H1 (cell line): Measurements from ENCODE around the gene RAET1E. TPM values are rescaled to one million over a fixed set of nuclear protein-coding genes. Genes with fewer than 3 reads are reported as not detected.

Source experiments
- CTCF ChIA-PET: fragments of 300-600 bp; sonication (Branson Sonifier 250); formaldehyde crosslinking; loops from one replicate; lab custom pipeline; 2021; ENCODE audit not compliant: partially characterized antibody; lab: Charles Lee
- POLR2A ChIA-PET: fragments of 300-600 bp; sonication (Branson Sonifier 250); formaldehyde crosslinking; loops from one replicate; lab custom pipeline; 2021; ENCODE audit warnings: inconsistent platforms; ENCODE audit not compliant: partially characterized antibody; lab: Charles Lee
- DNase-seq, 2 experiments: peaks; one replicate each; pipeline versions ENCODE4 v3.0.0 to v3.0.0-alpha.2; 2010 to 2022; ENCODE audit warnings: low spot score in 2 of 2, low read depth in 1 of 2, mixed read lengths in 1 of 2
- FAIRE-seq: peaks from 2 replicates; lab custom pipeline; 2011; peaks lifted over from hg19 to GRCh38; lab: Jason Lieb, UNC
- H2AFZ ChIP-seq: 2 replicates; pipeline ENCODE4 v1.8.1; 2012; ENCODE audit warnings: low read length, inconsistent platforms
- H2AK5ac ChIP-seq: 2 replicates; pipeline ENCODE4 v1.6.1; 2013; ENCODE audit warnings: low read depth, low read length
- H2BK120ac ChIP-seq: replicated peaks from 2 replicates; pipeline ENCODE3; 2013; ENCODE audit warnings: low read depth, low read length, inconsistent platforms
- H2BK12ac ChIP-seq: 2 replicates; pipeline ENCODE4 v1.6.1; 2013; ENCODE audit warnings: low read depth, low read length
- H2BK15ac ChIP-seq: 2 replicates; pipeline ENCODE4 v1.6.1; 2013; ENCODE audit warnings: low read length
- H2BK20ac ChIP-seq: 2 replicates; pipeline ENCODE4 v1.6.1; 2013; ENCODE audit warnings: low read length
- H2BK5ac ChIP-seq: 2 replicates; pipeline ENCODE4 v1.6.1; 2013; ENCODE audit warnings: low read depth, low read length
- H3K14ac ChIP-seq: 2 replicates; pipeline ENCODE4 v1.6.1; 2013; ENCODE audit warnings: inconsistent platforms; ENCODE audit not compliant: insufficient read length
- H3K18ac ChIP-seq: 2 replicates; pipeline ENCODE4 v1.6.1; 2013; ENCODE audit warnings: low read length; ENCODE audit errors: extremely low read depth
- H3K23ac ChIP-seq: 2 replicates; pipeline ENCODE4 v1.6.1; 2013; ENCODE audit warnings: inconsistent platforms; ENCODE audit not compliant: insufficient read length
- H3K23me2 ChIP-seq: 2 replicates; pipeline ENCODE4 v1.6.1; 2013; ENCODE audit warnings: low read depth, low read length
- H3K27ac ChIP-seq: 2 replicates; pipeline ENCODE4 v1.6.1; 2011; ENCODE audit warnings: low read depth, low read length, inconsistent platforms
- H3K27me3 ChIP-seq, 4 experiments: replicated peaks in 1 of 4; 1 replicate in 1 of 4; 2 replicates in 3 of 4; pipeline versions ENCODE4 v1.6.1 to v1.8.1; 2011 to 2013; ENCODE audit warnings: low read length in 3 of 4, mild to moderate bottlenecking in 3 of 4, inconsistent platforms in 2 of 4, mixed read lengths in 2 of 4, moderate library complexity in 1 of 4; ENCODE audit not compliant: control insufficient read depth in 3 of 4, insufficient read depth in 3 of 4; ENCODE audit errors: extremely low read depth in 1 of 4
- H3K36me3 ChIP-seq, 4 experiments: 2 replicates each; pipeline versions ENCODE4 v1.6.1 to v1.8.1; 2011 to 2013; ENCODE audit warnings: mild to moderate bottlenecking in 4 of 4, low read length in 3 of 4, moderate library complexity in 2 of 4, control low read depth in 1 of 4, inconsistent platforms in 1 of 4; ENCODE audit not compliant: insufficient read depth in 4 of 4, control insufficient read depth in 2 of 4
- H3K4ac ChIP-seq: replicated peaks from 2 replicates; pipeline ENCODE3; 2013; ENCODE audit warnings: low read length, low read depth, mixed read lengths, inconsistent platforms; ENCODE audit not compliant: insufficient read length
- H3K4me1 ChIP-seq, 4 experiments: replicated peaks in 1 of 4; 1 replicate in 1 of 4; 2 replicates in 3 of 4; pipeline versions ENCODE4 v1.6.1 to v1.8.1; 2011 to 2013; ENCODE audit warnings: low read length in 3 of 4, inconsistent platforms in 2 of 4, mixed read lengths in 1 of 4; ENCODE audit not compliant: insufficient read depth in 4 of 4, control insufficient read depth in 3 of 4
- H3K4me2 ChIP-seq, 2 experiments: 2 replicates each; pipeline versions ENCODE4 v1.6.1 to v1.8.1; 2011 to 2013; ENCODE audit warnings: low read depth in 2 of 2, low read length in 2 of 2, control low read depth in 1 of 2, inconsistent platforms in 1 of 2, mild to moderate bottlenecking in 1 of 2; ENCODE audit not compliant: insufficient read depth in 1 of 2
- H3K4me3 ChIP-seq, 4 experiments: fragments of 200-600, 300-600 bp in 1 of 4; sonication (generic), shearing (Covaris generic), sonication (Bioruptor Twin) in 1 of 4; 2 replicates each; pipeline versions ENCODE4 v1.5.1 to v1.8.1; 2011 to 2016; ENCODE audit warnings: low read length in 4 of 4, low read depth in 3 of 4, control low read depth in 2 of 4, inconsistent platforms in 2 of 4, mild to moderate bottlenecking in 2 of 4, mixed read lengths in 1 of 4, moderate library complexity in 1 of 4; ENCODE audit not compliant: insufficient read depth in 2 of 4; ENCODE audit errors: extremely low read depth in 1 of 4
- H3K56ac ChIP-seq: replicated peaks from 2 replicates; pipeline ENCODE3; 2013; ENCODE audit warnings: low read depth, mild to moderate bottlenecking, mixed read lengths, low read length, inconsistent platforms; ENCODE audit not compliant: insufficient read length
- H3K79me1 ChIP-seq: 2 replicates; pipeline ENCODE4 v1.6.1; 2013; ENCODE audit warnings: low read depth, low read length, control low read depth
- H3K79me2 ChIP-seq, 2 experiments: 2 replicates each; pipeline versions ENCODE4 v1.6.1 to v1.8.1; 2012 to 2013; ENCODE audit warnings: low read length in 2 of 2, mild to moderate bottlenecking in 2 of 2, inconsistent platforms in 1 of 2; ENCODE audit not compliant: insufficient read depth in 2 of 2, control insufficient read depth in 1 of 2
- H3K9ac ChIP-seq, 4 experiments: replicated peaks in 1 of 4; 1 replicate in 1 of 4; 2 replicates in 3 of 4; pipeline versions ENCODE4 v1.6.1 to v1.8.1; 2011 to 2013; ENCODE audit warnings: low read depth in 3 of 4, low read length in 3 of 4, control low read depth in 2 of 4, mild to moderate bottlenecking in 2 of 4, moderate library complexity in 2 of 4, inconsistent platforms in 1 of 4; ENCODE audit errors: extremely low read depth in 1 of 4
- H3K9me3 ChIP-seq, 2 experiments: 2 replicates each; pipeline versions ENCODE4 v1.6.1 to v1.8.1; 2012 to 2013; ENCODE audit warnings: mild to moderate bottlenecking in 2 of 2, moderate library complexity in 2 of 2, control low read depth in 1 of 2, inconsistent platforms in 1 of 2, low read depth in 1 of 2, low read length in 1 of 2, mixed read lengths in 1 of 2; ENCODE audit not compliant: insufficient read depth in 2 of 2
- H4K20me1 ChIP-seq, 2 experiments: replicated peaks in 1 of 2; 2 replicates each; pipeline versions ENCODE3 to v1.8.1; 2011 to 2013; ENCODE audit warnings: inconsistent platforms in 2 of 2, low read length in 2 of 2, mild to moderate bottlenecking in 1 of 2; ENCODE audit not compliant: insufficient read depth in 2 of 2, control insufficient read depth in 1 of 2
- H4K5ac ChIP-seq: 2 replicates; pipeline ENCODE4 v1.6.1; 2013; ENCODE audit warnings: low read length, low read depth, mixed read lengths, inconsistent platforms; ENCODE audit not compliant: insufficient read length
- H4K8ac ChIP-seq: 2 replicates; pipeline ENCODE4 v1.8.0; 2013; ENCODE audit warnings: mild to moderate bottlenecking, moderate library complexity, low read length, inconsistent platforms; ENCODE audit not compliant: insufficient read depth; ENCODE audit errors: extremely low read depth
- H4K91ac ChIP-seq: replicated peaks from 2 replicates; pipeline ENCODE3; 2013; ENCODE audit warnings: low read length, mixed read lengths, inconsistent platforms; ENCODE audit not compliant: insufficient read length
- CHD2 ChIP-seq: IDR thresholded peaks from 2 replicates; pipeline ENCODE4 v1.6.1; 2012; ENCODE audit warnings: low read length, improper control_type of control experiment
- EGR1 ChIP-seq: IDR thresholded peaks from 2 replicates; pipeline ENCODE4 v1.6.1; 2011; ENCODE audit warnings: low read depth, low read length, borderline replicate concordance
- JUND ChIP-seq: IDR thresholded peaks from 2 replicates; pipeline ENCODE4 v1.6.1; 2011; ENCODE audit warnings: mild to moderate bottlenecking, improper control_type of control experiment, low read length
- KDM4A ChIP-seq: IDR thresholded peaks from one replicate; pipeline ENCODE4 v1.7.1; 2012; ENCODE audit warnings: low read depth, mild to moderate bottlenecking, moderate library complexity, low read length, inconsistent platforms; ENCODE audit not compliant: severe bottlenecking
- MAFK ChIP-seq: IDR thresholded peaks from 2 replicates; pipeline ENCODE4 v1.6.1; 2012; ENCODE audit warnings: low read depth, mild to moderate bottlenecking, improper control_type of control experiment, low read length
- NRF1 ChIP-seq: IDR thresholded peaks from 2 replicates; pipeline ENCODE4 v1.6.1; 2011; ENCODE audit warnings: mild to moderate bottlenecking, low read depth, low read length, improper control_type of control experiment
- POLR2A ChIP-seq, 2 experiments: IDR thresholded peaks; 1 replicate in 1 of 2; 2 replicates in 1 of 2; pipeline ENCODE4 v1.6.1; 2011; ENCODE audit warnings: low read depth in 2 of 2, low read length in 2 of 2, mild to moderate bottlenecking in 2 of 2; ENCODE audit errors: control extremely low read depth in 1 of 2
- RFX5 ChIP-seq: IDR thresholded peaks from 2 replicates; pipeline ENCODE4 v1.6.1; 2011; ENCODE audit warnings: low read depth, low read length, improper control_type of control experiment, borderline replicate concordance
- SIN3A ChIP-seq, 2 experiments: IDR thresholded peaks in 1 of 2; conservative IDR thresholded peaks in 1 of 2; 2 replicates each; pipeline ENCODE4 v1.6.1; 2011 to 2012; ENCODE audit warnings: low read length in 2 of 2, improper control_type of control experiment in 1 of 2, low read depth in 1 of 2, mild to moderate bottlenecking in 1 of 2
- SP4 ChIP-seq: IDR thresholded peaks from 2 replicates; pipeline ENCODE4 v1.6.1; 2012; ENCODE audit warnings: low read length, inconsistent platforms
- SRF ChIP-seq: IDR thresholded peaks from 2 replicates; pipeline ENCODE4 v1.6.1; 2011; ENCODE audit warnings: mild to moderate bottlenecking, low read depth, low read length, moderate library complexity
- TCF12 ChIP-seq: IDR thresholded peaks from 2 replicates; pipeline ENCODE4 v1.6.1; 2011; ENCODE audit warnings: low read depth, mild to moderate bottlenecking, low read length
- WGBS, 2 experiments: shearing (Covaris generic) in 1 of 2; methylation state at CpG; one replicate each; pipeline versions ENCODE4 v1.1.6 to v1.1.7; 2013 to 2015; ENCODE audit warnings: low lambda C conversion rate in 2 of 2, mixed read lengths in 2 of 2, inconsistent platforms in 1 of 2, low coverage in 1 of 2, missing lambda C conversion rate in 1 of 2; ENCODE audit not compliant: insufficient replicate concordance in 2 of 2, insufficient coverage in 1 of 2, insufficient read length in 1 of 2; ENCODE audit errors: extremely low coverage in 1 of 2, missing lambda C conversion rate in 1 of 2; 5-methylcytosine and 5-hydroxymethylcytosine counted together
- polyA plus RNA-seq, 7 experiments: library from polyadenylated mRNA; depleted of rRNA in 3 of 7; stranded (reverse) in 5 of 7; unstranded in 2 of 7; fragments of >200 nt in 5 of 7; fragments of 200-250 nt in 2 of 7; gene quantifications; 1 replicate in 5 of 7; 2 replicates in 1 of 7; 4 replicates in 1 of 7; pipeline versions ENCODE4 v1.2.1 to v1.2.3, GENCODE V29; 2011 to 2013; ENCODE audit warnings: missing spikeins in 2 of 7, mixed read lengths in 2 of 7
- total RNA-seq: library from RNA; stranded (reverse); fragmentation: NEBNext Ultra II Directional; extraction: Animal tissue kit (Norgen Biotek cat#: 25700); gene quantifications from 2 replicates; pipeline ENCODE4 v1.2.1, GENCODE V29; 2021

Gene RAET1E
- total and polyA plus RNA-seq, 2 of the 8 experiments (the other 6 are each of a cell fraction or from before 2014, with no cell fraction given): not detected

GRCh38 chr6:149922642-149923326 is 24.9 kb upstream of the RAET1E start, which contains the start of gene RAET1G:
Gene RAET1G, minus strand, starts transcription at chr6:149923121. Its CDS starts 111 bp downstream, at chr6:149923010.
- no peak within 1 kb of the TSS for H4K91ac ChIP-seq
- no peak within 1 kb of the TSS for H3K14ac ChIP-seq
- peak within 1 kb of the TSS; percentile 56 to 70 (median 65) for H3K4me3 ChIP-seq
- H3K36me3 ChIP-seq: peaks cover 0 to 3% (median 0%) of the 10 kb centered on the region in 4 experiments; a peak in 1 of 8 replicates
- H3K4ac ChIP-seq: no peak within 1 kb of the TSS
- H3K18ac ChIP-seq: no peak within 1 kb of the TSS; the same call in 1 of the 2 replicates
- peak; percentile 83 to 87 for DNase-seq
- no peaks in the 10 kb centered on the region for H3K79me1 ChIP-seq
- H2AFZ ChIP-seq: peak within 1 kb of the TSS; percentile 24; the same call in 1 of the 2 replicates
- 3% methylated on average over 24 of the region's 40 CpGs; no CpG with 5 or more reads in 1 of the 2 experiments for WGBS, 2 experiments
- H2BK5ac ChIP-seq: no peak within 1 kb of the TSS
- no peak within 1 kb of the TSS for H3K56ac ChIP-seq
- H3K79me2 ChIP-seq: no peaks in the 10 kb centered on the region
- H2BK20ac ChIP-seq: no peak within 1 kb of the TSS
- H3K4me2 ChIP-seq: peak within 1 kb of the TSS; percentile 88 to 91
- no peak within 1 kb of the TSS for H2AK5ac ChIP-seq
- FAIRE-seq: peak; percentile 73
- no peak within 1 kb of the TSS for H3K27ac ChIP-seq
- H4K20me1 ChIP-seq: peaks cover 3 to 6% of the 10 kb centered on the region in 2 experiments
- no peak within 1 kb of the TSS for H3K9ac ChIP-seq
- H3K23me2 ChIP-seq: peaks cover 12% of the 10 kb centered on the region; the same call in 1 of the 2 replicates
- H4K8ac ChIP-seq: 0 out of 2 replicates have a peak within 1 kb of the TSS, but pooled peaks have one; percentile 31
- no peak within 1 kb of the TSS for H2BK12ac ChIP-seq
- H3K27me3 ChIP-seq: peaks cover 39 to 64% (median 57%) of the 10 kb centered on the region in 4 experiments
- no peak within 1 kb of the TSS for H4K5ac ChIP-seq
- POLR2A ChIA-PET: interaction anchor here (1.1 kb wide), 1 partner anchor 59 kb away, joined by 3 read pairs; no protein-coding TSS in a partner anchor
- peaks cover 0 to 5% (median 0%) of the 10 kb centered on the region in 4 experiments; a peak in 2 of 7 replicates for H3K4me1 ChIP-seq
- no peak within 1 kb of the TSS for H2BK15ac ChIP-seq
- no peak within 1 kb of the TSS for H2BK120ac ChIP-seq
- CTCF ChIA-PET: interaction anchor here (0.7 to 1.6 kb wide), 5 partner anchors 16 to 198 kb away, joined by 3 to 6 read pairs (median 3); no protein-coding TSS in a partner anchor
- H3K23ac ChIP-seq: no peak within 1 kb of the TSS
- no peaks in the 10 kb centered on the region; a peak in 1 of 4 replicates for H3K9me3 ChIP-seq
- TF ChIP-seq KDM4A (peak; percentile 97), NRF1 (no peak), SIN3A (conservative IDR thresholded peaks at IDR 0.05 in 1 of 2, IDR thresholded peaks at IDR 0.05 in 1 of 2; ENCODE audit: low read depth in 1 of 2, low read length in 2 of 2) (0 out of 4 replicates have a peak, but pooled peaks of 1 of the 2 experiments have one; percentile 52), CHD2 (no peak), RFX5 (no peak), POLR2A (IDR thresholded peaks at IDR 0.05; ENCODE audit: control extremely low read depth in 1 of 2, low read depth in 2 of 2, low read length in 2 of 2) (peak in 1 of 2 experiments; percentile 60; a peak in 2 of 3 replicates), JUND (no peak), SRF (no peak), EGR1 (peak; percentile 39; the same call in 1 of the 2 replicates), MAFK (no peak), SP4 (no peak), TCF12 (no peak)
